ENCODE data around the gene TMEM213. TPM values are rescaled to one million over a fixed set of nuclear protein-coding genes. Genes with fewer than 3 reads are reported as not detected.

Gene TMEM213
- total RNA-seq, 1 donor from 2014 or later, result not detected

- H3K27me3 Mint-ChIP-seq (ENCODE audit: low read depth), result no peaks in the 10 kb centered on the region
- no peak overlapping the region for H3K4me3 Mint-ChIP-seq
- H3K36me3 Mint-ChIP-seq (ENCODE audit: low read depth), result peaks cover 19% of the 10 kb centered on the region
- DNase-seq (ENCODE audit: low read depth, low spot score), result no peak
- TF ChIP-seq, protein P1, sequence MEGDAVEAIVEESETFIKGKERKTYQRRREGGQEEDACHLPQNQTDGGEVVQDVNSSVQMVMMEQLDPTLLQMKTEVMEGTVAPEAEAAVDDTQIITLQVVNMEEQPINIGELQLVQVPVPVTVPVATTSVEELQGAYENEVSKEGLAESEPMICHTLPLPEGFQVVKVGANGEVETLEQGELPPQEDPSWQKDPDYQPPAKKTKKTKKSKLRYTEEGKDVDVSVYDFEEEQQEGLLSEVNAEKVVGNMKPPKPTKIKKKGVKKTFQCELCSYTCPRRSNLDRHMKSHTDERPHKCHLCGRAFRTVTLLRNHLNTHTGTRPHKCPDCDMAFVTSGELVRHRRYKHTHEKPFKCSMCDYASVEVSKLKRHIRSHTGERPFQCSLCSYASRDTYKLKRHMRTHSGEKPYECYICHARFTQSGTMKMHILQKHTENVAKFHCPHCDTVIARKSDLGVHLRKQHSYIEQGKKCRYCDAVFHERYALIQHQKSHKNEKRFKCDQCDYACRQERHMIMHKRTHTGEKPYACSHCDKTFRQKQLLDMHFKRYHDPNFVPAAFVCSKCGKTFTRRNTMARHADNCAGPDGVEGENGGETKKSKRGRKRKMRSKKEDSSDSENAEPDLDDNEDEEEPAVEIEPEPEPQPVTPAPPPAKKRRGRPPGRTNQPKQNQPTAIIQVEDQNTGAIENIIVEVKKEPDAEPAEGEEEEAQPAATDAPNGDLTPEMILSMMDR (conservative IDR thresholded peaks at IDR 0.05), result no peak
- H3K4me1 Mint-ChIP-seq, result peaks cover 5% of the 10 kb centered on the region
- no peak overlapping the region for H3K27ac Mint-ChIP-seq (ENCODE audit: unreplicated experiment)
- H3K9me3 Mint-ChIP-seq, result no peaks in the 10 kb centered on the region
Measured at GRCh38 chr7:138832966-138833365, 35.2 kb downstream of the TMEM213 start.

GRCh38 chr7:138833596-138833995 is 35.8 kb downstream of the TMEM213 start:
- peaks cover 19% of the 10 kb centered on the region for H3K36me3 Mint-ChIP-seq (ENCODE audit: low read depth)
- TF ChIP-seq, protein P1 (conservative IDR thresholded peaks at IDR 0.05), result no peak
- no peaks in the 10 kb centered on the region for H3K27me3 Mint-ChIP-seq (ENCODE audit: low read depth)
- DNase-seq (ENCODE audit: low read depth, low spot score), result no peak
- H3K27ac Mint-ChIP-seq (ENCODE audit: unreplicated experiment), result peak overlapping the region; percentile 4
- no peaks in the 10 kb centered on the region for H3K9me3 Mint-ChIP-seq
- peaks cover 5% of the 10 kb centered on the region for H3K4me1 Mint-ChIP-seq
- no peak overlapping the region for H3K4me3 Mint-ChIP-seq

DNA sequence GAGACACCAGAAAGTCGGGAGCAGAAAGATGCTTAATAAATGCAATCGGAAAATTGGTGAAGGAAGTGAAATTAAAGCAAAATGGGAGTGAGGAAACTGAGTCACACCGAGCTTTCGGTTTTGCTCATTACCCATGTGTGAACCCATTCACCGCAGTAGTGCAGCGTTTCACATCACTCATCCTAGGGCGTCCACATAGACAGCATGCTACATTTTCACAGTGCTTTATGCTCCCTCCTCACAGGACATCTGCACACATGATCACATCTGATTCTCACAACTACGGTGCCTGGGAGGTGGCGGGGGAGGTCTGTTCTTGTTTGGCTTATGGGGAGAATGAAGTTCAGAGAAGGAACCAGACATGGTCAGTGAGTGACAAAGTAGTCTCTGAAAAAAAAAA is 36.8 kb downstream of the TMEM213 start:
- Mint-ChIP-seq H3K27ac (ENCODE audit: unreplicated experiment) (no peak overlapping the region), H3K36me3 (ENCODE audit: low read depth) (peaks cover 22% of the 10 kb centered on the region), H3K4me3 (no peak overlapping the region), H3K27me3 (ENCODE audit: low read depth) (no peaks in the 10 kb centered on the region), H3K9me3 (no peaks in the 10 kb centered on the region), H3K4me1 (peaks cover 5% of the 10 kb centered on the region)
- TF ChIP-seq, protein P1 (conservative IDR thresholded peaks at IDR 0.05), result no peak
- DNase-seq (ENCODE audit: low read depth, low spot score), result no peak

DNA sequence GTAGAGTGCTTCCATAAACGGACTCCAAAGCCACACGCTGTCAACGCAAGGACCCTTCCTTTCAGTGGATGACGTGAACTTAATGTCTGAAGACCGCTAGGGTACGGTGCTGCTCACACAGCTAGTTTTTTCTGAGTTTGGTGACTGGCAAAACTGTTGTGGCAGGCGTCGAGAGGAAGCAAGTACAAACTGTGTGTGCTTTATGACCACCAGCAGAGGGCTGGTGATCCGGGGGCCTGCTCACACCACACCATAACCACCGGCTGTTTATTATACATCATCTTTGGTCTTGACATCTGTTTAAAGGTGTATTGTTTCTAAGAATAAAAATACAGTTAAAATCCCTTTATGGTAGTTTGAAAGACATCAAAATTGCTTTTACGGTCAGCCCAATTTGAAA is 37.3 kb downstream of the TMEM213 start:
- Mint-ChIP-seq H3K27me3 (ENCODE audit: low read depth) (no peaks in the 10 kb centered on the region), H3K9me3 (no peaks in the 10 kb centered on the region), H3K27ac (ENCODE audit: unreplicated experiment) (no peak overlapping the region), H3K4me1 (peaks cover 5% of the 10 kb centered on the region), H3K36me3 (ENCODE audit: low read depth) (peaks cover 25% of the 10 kb centered on the region), H3K4me3 (no peak overlapping the region)
- no peak for DNase-seq (ENCODE audit: low read depth, low spot score)
- TF ChIP-seq, protein P1 (conservative IDR thresholded peaks at IDR 0.05), result no peak

DNA sequence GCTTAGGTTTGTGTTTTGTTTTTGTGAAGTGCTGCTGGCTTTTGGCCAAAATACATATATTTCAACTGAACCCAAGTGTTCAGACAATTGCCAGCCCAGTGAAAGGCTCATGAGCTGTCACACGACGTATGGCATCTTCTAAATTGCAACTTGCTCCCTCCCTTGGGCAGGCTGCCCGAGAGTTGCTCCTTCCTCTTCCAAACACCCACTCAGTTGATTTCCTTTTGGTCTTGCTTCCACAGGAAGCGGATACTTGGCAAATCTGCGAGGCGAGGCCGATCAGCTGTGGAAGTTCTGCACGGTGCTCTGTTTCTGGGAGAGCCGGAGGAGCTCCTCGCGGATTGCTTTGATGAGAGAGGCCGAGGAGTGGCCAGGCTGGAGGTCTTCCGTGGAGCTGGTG is 39.8 kb downstream of the TMEM213 start:
- peak overlapping the region; percentile 43 for H3K27ac Mint-ChIP-seq (ENCODE audit: unreplicated experiment)
- peaks cover 28% of the 10 kb centered on the region for H3K36me3 Mint-ChIP-seq (ENCODE audit: low read depth)
- DNase-seq (ENCODE audit: low read depth, low spot score), result no peak
- TF ChIP-seq, protein P1 (conservative IDR thresholded peaks at IDR 0.05), result no peak
- H3K4me3 Mint-ChIP-seq, result no peak overlapping the region
- H3K27me3 Mint-ChIP-seq (ENCODE audit: low read depth), result no peaks in the 10 kb centered on the region
- H3K4me1 Mint-ChIP-seq, result peaks cover 5% of the 10 kb centered on the region
- H3K9me3 Mint-ChIP-seq, result no peaks in the 10 kb centered on the region

- Mint-ChIP-seq H3K4me3 (no peak overlapping the region), H3K27ac (ENCODE audit: unreplicated experiment) (no peak overlapping the region), H3K36me3 (ENCODE audit: low read depth) (peaks cover 24% of the 10 kb centered on the region), H3K9me3 (no peaks in the 10 kb centered on the region), H3K4me1 (peaks cover 5% of the 10 kb centered on the region), H3K27me3 (ENCODE audit: low read depth) (no peaks in the 10 kb centered on the region)
- no peak for DNase-seq (ENCODE audit: low read depth, low spot score)
- TF ChIP-seq, protein P1 (conservative IDR thresholded peaks at IDR 0.05), result no peak
Measured at GRCh38 chr7:138838166-138838565, 40.4 kb downstream of the TMEM213 start.

Measured in neural crest cell (in vitro differentiated cells).